Activated CD8-positive, alpha-beta memory T cell treated with anti-CD3 and anti-CD28 coated beads for 48 hours (primary cell): Measurements from ENCODE around the gene BANF2.

Source experiments
- DNase-seq, 3 experiments: peaks; one replicate each; pipeline ENCODE4 v3.0.0-alpha.2; 2020; ENCODE audit warnings: low read depth in 2 of 3, low spot score in 2 of 3

Gene BANF2

DNA sequence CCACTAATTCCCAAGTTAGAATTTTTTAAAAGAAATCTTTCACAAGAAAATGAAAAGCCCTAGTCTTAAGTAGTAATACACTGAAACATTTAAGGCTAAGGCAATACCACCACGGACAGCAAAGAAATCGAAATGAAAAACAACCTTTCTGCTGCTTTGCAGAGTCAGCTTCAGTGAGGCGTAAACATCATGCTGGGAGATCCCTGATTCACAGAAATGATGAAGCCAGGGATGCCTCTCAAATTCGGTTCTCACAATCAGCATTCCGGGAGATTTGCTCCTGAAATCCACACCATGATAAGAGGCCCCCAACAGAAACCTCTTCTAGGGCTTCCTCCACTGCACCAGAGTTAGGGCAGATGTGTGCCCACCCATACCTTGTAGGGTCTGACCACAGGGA lies 36.3 kb upstream of the BANF2 start:
- no peak for DNase-seq

DNA sequence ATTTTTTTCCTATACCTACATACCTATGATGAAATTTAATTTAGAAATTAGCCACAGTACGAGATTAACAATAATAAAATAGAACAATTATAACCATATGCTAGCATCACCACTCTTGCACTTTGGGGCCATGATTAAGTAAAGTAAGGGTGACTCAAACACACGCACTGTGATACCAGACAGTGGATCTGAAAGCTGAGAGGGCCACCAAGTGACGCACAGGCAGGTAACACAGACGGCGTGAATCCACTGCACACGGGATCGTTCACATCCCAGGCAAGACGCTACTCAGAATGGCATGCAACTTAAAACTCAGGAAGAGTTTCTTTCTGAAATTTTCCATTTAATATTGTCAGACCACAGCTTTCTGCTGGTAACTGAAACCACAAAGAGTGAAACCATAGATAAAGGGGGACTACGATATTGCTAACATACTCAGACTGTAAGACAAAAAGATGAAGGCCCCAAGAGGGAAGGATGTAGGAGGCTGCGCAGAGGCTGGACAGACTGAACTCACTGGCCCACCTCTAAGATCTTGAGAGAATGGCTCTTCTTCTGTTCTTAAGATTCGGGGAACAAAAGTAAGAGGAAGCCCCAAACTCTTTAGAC lies 35.6 kb upstream of the BANF2 start:
- DNase-seq: no peak

DNA sequence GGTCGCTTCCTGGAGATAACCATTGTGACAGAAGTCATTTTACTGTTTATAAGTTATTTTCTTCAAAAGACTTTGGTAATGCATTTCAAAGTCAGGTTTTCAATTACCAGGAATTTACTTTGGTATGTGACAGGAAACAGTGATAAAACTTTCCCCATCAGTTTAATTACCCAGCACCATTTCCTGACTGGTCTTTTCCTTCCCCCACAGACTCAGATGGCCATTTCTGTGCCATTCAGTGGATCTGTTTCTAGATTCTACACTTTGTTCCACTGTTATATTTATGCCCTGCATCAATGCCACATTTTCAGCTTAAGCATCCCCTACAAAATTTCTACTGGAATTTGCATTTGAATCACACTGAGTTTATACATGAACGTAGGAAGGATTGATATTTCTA lies 34.0 kb upstream of the BANF2 start:
- DNase-seq: no peak

DNA sequence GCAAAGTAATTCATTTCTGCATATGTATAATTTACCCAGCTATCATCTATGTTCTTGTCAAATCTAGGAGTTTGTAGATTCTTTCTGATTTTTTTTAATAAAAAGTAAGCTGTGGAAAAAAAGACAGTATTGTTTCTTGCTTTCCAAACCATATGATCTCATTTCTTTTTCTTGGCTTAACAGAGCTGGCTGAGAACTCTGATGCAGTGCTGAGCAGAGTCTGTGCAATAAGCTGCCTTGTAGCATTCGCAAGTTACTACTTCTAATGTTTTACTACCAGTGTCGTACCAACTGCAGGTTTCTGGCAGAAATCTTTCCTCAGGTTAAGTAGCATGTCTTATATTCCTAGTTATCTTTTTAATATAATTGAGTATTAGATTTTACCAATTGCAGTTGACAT lies 33.3 kb upstream of the BANF2 start:
- no peak for DNase-seq

DNA sequence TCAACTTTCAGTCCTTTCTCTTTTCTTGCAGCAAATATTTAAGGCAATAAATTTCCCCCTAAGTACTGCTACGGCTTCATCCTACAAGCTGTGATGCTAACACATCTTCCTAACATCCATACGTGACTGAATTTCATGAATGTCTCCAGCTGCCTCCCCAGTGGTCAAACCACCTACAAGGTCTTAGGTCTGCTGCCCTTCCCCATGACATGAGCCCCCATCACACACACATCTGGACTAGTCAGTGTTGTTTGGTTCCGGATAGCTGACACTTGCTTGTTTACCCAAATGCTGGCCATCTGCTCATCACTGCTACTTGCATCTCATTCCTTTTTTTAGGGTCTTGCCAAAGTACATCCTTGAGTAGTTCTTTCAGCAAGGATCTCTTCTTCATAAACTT lies 32.3 kb upstream of the BANF2 start:
- DNase-seq: no peak

DNA sequence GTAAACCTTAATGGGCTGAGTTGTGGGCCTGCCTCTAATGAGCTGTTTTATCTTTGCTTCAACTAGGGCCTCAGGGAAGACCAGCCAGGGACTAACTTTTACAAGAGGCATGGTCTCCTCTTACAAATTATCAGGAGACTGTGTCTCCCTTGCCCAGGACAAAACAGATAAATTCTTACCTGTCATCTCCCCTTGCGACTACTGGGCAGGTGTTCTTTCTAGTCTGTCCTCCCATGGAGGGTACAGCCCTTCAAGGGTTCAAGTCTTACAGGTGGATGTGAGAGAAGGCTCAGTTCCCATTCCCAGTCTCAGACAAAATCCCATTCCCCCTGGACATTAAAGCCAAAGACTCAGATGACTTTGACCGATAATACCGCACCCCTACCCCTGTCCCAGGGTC lies 31.3 kb upstream of the BANF2 start:
- DNase-seq: no peak

DNA sequence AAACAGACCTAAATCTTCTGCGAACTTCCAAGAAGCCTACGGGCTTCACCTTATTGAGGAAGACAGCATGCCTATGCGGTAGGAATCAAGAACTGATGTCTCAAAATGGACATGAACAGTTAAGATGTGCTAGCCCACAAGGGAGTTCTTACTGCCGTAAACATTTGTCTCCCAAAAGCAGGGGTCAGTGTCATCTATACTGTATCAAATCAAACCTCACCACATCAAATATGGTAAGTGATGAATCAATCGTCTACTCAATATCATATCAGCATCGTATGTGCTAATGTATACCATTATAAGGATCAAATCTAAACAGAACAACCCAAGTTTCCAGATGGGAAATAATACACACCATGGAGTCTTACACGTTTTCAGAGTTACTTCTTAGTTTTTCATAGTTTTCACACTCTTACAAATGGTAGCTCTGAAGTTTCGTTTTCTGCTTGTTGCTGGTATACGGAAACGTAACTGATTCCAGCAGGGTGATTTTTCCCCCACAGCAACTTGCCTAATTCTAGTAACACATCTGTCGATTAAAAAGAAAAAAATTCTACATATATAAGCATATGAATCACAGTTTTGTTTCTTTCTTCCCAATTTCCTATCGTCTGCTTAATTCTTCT lies 30.3 kb upstream of the BANF2 start:
- no peak for DNase-seq

DNA sequence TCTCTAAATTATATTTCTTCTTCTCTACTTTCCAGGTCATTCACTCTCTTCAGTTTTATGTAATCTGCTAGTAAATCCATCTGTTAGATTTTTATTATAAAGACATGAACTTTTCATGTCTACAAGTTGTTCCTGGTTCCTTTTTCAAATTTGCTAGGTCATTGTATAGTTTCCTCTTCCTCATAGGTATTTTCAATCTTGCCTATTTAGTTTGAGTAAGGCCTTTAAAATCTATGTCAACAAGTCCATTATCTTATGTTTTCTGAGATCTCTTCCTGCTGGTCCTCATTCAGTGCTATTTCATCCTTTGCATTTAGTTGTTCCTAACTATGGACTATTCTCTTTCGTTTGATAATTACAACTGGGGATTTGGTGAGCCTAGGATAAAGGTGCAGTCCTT lies 28.8 kb upstream of the BANF2 start:
- DNase-seq: no peak

DNA sequence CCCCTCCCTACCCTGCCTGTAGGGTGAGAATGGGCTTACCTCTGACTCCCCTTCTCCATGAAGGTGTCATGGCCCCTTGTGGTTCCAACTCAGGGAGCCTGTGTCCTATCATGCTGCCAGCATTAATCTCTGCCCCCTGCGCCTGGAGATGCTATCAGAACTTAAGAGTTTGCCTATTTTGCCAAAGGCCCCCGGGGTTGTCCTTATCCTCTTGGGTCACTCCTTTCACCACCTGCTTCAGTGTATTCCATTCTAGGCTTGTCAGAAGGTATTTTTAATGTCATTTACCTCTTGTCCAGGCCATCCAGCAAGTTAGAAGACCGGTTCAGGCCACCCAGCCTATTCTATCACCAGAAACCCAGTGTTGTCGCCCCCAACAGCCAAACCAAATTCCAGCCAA lies 28.2 kb upstream of the BANF2 start:
- no peak for DNase-seq

DNA sequence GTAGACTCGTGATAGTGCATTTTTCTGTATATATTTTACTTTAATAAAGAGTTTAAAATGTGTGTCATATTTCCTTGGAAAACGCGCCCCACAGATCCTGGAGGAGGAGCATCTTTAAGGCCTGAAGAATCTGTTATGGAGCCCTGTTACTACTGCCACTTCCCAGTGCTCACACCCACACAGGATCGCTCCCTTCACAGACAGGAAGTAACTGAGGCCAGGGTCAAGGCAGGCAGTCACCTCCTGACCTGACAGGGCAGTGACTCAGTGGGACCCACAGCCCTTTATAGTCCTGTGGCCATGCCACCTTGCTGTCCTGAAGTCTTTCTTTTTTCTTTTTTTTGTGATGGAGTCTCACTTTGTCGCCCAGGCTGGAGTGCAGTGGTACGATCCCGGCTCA lies 26.7 kb upstream of the BANF2 start:
- no peak for DNase-seq

DNA sequence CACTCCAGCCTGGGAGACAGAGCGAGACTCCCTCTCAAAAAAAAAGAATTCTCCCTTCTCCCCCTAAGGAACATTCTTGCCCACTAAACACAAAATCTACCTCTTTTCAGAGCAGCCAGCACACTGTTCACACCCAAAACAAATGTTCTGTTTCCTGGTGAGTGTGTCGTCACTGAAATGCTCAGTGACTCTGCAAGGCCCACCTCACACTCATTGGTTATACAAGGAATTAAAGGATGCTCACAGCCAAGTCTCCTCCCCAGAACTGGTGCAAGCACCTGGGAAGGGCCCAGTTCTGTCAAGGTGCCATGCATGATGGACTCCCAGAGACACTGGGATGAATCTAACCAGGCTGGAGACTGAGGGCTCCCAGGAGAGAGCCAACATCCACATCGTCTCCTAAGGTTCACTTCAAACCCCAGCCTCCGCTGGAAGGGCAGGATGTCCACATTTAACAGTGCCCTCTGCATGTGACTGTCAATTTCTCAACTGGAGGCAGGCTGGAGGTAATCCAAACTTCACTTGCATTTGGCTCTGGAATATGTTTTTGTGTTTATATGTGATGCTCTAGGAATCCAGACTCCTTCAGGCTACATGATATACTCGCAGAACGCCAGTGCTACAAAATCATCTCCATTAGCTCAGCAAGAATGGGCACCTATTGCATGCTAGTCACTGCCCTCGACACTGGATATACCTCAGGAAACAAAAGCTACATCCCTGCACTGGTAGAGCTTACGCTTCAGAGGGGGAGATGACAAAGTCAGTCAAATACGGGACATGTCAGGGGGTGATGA lies 24.8 kb upstream of the BANF2 start:
- DNase-seq: no peak

DNA sequence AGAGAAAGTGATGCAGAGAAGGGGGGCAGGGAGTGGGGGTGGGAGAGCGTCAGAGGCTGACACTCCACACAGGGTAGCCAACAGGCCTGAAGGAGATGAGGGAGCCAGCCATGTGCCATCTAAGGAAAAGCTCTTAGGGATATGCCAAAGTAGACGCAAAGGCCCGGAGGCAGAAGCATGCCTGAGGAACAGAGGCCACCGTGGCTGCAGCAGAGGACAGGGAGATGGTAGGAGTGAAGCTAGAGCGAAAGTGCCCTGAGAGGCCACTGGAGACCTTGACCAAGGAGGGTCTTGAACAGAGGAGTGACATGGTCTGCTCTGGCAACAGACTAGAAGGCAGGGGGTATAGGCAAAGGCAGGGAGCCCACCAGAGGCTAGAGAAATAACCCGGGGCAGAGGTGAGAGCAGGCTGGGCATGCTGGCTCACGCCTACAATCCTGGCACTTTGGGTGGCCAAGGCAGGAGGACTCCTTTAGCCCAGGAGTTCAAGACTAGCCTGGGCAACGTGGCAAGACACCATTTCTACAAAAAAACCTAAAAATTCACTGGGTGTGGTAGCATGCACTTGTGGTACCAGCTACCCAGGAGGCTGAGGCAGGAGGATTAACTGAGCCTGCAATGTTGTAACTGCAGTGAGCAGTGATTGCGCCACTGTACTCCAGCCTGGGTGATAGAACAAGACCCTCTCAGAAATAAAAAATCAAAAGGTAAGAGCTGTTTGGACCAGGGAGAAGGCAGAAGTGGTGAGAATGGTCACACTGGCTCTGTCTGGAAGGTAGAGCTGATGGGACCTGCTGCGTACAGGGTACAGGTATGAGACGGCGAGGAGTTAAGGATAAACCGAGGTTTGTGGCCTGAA lies 24.0 kb upstream of the BANF2 start:
- no peak for DNase-seq

DNA sequence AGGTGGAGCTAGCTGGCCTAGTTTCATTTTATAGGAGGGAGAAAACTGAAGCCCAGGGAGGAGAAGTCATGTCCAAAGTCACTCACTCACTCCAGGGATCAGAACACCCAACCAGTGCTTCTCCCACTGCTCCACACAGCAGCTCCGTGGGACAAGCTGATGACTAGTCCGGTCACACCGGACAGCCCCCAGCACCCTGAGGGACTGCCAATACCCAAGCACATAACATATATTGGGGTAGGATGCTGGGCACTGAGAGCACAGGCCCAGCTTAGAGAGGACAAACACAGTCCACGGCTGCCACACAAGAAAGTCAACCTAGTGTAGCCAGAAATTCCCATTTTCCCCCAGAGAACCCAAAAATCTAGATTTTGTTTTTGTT lies 23.4 kb upstream of the BANF2 start:
- no peak for DNase-seq

DNA sequence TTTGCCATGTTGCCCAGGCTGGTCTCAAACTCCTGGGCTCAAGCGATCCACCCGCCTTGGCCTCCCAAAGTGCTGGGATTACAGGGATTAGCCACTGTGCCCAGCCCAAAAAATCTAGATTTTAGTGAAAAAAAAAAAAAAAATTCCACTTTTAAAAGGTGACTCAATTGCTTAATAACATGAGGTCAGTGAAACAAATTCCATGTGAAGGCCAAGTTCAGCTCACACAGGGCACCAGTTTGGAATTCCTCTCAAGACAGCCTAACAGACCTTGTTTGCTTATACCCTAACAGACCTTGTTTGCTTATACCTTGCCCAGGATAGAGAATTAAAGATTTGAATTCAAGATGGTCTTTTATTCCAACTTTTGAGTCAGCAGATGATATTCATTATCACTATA lies 22.8 kb upstream of the BANF2 start:
- no peak for DNase-seq

DNA sequence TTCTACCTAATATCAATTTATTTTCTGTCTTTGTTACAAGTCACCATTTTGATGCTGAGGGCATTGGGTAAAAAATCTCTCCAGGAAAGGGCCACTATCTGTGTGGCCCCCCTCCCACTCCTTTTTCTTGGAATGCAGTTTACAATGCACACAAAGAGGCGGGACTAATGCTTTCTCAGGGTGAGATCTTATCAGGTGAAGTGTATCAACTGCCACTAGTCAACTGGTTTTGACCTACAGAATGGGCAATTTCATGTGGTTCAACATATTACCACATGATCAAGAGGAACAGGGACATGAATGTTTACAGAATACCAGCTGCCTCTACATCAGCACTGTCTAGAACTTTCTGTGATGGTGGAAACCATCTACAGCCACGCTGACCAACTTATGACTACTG lies 21.5 kb upstream of the BANF2 start:
- no peak for DNase-seq

DNA sequence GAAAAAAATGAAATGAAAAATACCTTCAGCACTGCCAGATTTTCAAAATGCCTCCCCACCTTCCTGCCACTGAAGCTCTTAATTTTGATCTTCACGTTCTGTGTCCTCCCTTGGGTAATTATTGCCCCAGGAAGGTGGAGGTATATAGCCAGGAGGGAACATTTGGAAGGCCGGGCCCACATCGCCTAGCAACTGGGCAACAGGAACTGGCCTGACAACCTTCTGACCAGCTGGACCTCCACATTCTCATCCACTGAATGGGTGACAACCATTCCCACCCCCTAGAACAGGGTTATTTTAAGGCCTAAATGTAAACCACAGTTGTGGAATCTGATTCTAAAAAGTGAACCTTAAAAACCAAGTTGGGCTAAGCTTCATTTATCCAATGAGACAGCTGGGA lies 20.9 kb upstream of the BANF2 start:
- DNase-seq: no peak

DNA sequence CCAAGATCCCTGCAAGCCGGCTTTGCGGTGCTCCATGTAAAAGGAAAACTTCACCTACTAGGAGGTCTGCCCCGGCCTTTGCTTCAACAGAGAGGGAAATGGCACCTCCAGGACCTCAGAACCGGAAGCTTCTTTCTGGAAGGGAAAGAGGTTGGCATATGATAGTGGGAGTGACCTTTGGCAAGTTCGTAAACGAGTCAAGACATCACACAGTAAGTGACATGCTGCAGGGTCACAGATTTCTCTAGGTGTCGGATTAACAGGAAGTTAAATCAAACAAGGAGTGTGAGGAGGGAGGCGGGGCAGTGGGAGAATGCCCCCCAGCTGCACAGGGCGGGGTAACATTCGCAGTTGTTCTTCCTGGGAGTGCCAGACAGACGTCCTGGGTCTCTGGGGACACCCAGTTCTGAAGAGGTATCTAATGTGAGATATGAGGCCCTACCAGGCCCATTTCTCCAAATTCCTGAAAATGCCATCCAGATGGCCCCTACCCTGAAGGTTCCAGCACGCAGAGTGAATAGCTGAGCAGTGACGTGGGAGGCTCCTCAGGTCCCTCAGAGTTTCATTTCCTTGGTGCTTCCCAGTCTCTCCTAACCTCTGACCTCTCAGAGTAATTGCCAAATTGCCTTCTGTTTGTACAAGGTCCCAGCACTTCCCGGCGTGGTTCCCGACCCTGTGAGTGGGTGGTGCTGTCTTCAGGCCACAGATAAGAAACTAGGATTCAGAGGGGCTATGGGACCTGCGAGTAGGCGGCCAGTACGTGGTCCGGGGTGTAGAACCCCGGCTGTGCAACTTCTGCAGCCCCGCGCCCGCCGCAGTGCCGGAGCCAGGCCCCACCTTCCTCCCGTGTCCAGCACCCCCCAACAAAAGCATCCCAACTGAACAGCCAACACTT lies 19.6 kb upstream of the BANF2 start:
- DNase-seq: no peak

DNA sequence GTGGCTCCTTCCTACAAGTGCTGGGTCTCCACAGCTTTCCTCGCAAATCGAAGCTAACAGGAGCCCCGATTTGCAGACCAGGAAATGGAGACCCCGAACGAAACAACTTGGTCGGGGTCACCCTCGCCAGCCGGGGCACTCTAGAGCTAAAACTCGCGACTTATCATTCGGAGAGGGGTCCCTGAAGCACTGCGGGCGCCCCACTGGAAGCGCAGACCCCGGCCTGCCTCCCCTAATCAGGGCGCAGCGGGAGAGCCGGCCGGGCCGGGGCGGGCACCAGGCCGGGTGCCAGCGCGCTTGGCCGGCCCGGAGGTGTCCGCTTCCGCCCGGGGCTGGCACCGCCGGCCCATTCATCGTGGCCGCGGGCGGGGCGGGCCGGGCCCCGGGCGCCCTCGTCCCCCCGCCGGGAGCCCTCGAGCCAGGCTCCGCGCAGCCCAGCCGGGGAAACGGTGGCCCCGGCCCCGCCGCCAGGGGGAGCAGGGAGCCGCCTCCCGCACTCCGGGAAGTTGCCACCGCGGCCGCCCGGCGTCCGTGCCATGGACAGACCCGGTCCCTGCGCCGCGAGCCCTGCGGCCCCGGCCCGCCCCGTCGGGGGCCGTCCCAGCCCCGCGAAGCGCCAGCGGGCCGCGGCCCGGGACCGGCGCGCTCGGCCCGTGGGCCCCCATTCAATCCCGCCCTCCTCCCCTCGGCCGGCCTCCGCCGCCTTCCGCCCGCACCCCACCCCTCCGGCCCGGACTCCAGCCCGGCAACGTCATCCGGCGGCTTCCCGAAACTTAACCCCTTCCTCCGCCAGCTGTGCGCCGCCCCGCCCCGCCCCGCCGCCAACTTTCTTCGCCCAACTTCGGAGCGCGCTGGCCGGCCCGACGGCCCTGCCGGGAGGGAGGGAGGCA lies 18.7 kb upstream of the BANF2 start:
- peak; percentile 58 to 61 (median 61) for DNase-seq

DNA sequence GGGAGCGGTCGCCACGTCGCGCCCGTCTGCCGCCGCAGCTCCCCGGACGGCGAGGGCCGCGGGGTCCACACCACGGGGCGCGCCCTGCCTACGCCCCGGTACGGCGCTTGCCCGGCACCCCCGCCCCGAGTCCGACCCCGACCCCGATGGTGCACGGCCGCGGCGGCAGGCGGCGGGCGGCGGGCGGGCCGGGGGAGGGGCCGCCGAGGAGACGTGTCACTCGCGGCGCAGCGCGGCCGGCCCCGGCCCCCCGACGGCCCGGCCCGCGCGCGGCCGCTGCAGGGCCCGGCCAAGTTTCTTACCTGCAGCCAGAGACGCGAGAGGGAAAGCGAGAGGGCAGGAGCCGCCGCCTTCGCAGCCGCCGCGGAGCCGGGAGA lies 18.1 kb upstream of the BANF2 start:
- no peak for DNase-seq
